GM13977 (cell line): ENCODE measurements around the gene OXT.

ENCODE experiments used
- DNase-seq: peaks from one replicate; pipeline ENCODE4 v3.0.0; 2012; ENCODE audit warnings: low spot score
- CTCF ChIP-seq: IDR thresholded peaks from 2 replicates; pipeline ENCODE4 v1.5.1; 2012; ENCODE audit warnings: mild to moderate bottlenecking, control low read depth; ENCODE audit not compliant: insufficient read depth; ENCODE audit errors: extremely low read depth, missing control alignments
- in situ Hi-C: fragments of 300-500 bp; cut with MboI; formaldehyde crosslinking; loops from one replicate; pipeline ENCODE4 v1.12.0; 2022; ENCODE audit warnings: low sequenced_read_pairs, low pct_unique_long_range_greater_than_20kb, mixed read lengths, inconsistent platforms; ENCODE audit not compliant: unreplicated experiment

OXT gene

GRCh38 chr20:3090565-3090964 lies 19.1 kb downstream of the OXT start:
- DNase-seq: no peak
- TF ChIP-seq CTCF: no peak
- in situ Hi-C loops: no loop called here

GRCh38 chr20:3092611-3093379 lies 21.4 kb downstream of the OXT start:
- TF ChIP-seq CTCF: no peak
- in situ Hi-C loops: no loop called here
- DNase-seq: peak; percentile 69

GRCh38 chr20:3093861-3094361 lies 22.5 kb downstream of the OXT start:
- in situ Hi-C loops: no loop called here
- DNase-seq: no peak
- no peak for TF ChIP-seq CTCF

- no peak for TF ChIP-seq CTCF
- no peak for DNase-seq
- in situ Hi-C loops: no loop called here
Observed at GRCh38 chr20:3094848-3095629, 23.6 kb downstream of the OXT start.

- DNase-seq: no peak
- in situ Hi-C loops: no loop called here
- TF ChIP-seq CTCF: no peak
Observed at GRCh38 chr20:3100480-3100879, 29.1 kb downstream of the OXT start.

- no peak for DNase-seq
- no peak for TF ChIP-seq CTCF
- in situ Hi-C loops: no loop called here
Observed at GRCh38 chr20:3101251-3101650, 29.8 kb downstream of the OXT start.
